Left lobe of liver (tissue), 2 donors: ENCODE measurements around the gene NLK. TPM values are rescaled to one million over a fixed set of nuclear protein-coding genes. Genes with fewer than 3 reads are reported as not detected.
"Not testable (repeated sequence)": the region's sequence is repeated elsewhere in the genome, so short reads cannot be mapped to it uniquely, and the experiment has no call there.

Experiments used
- ATAC-seq: fragments of 200-7000 bp; cut with Tn5 transposase; one replicate; pipeline ENCODE4 v1.9.1; 2020; ENCODE audit warnings: mild to moderate bottlenecking, moderate library complexity
- DNase-seq: peaks from one replicate; pipeline ENCODE4 v3.0.0-alpha.2; 2020; ENCODE audit warnings: low spot score
- total RNA-seq: library from RNA; stranded (reverse); gene quantifications from one replicate; pipeline ENCODE4 v1.2.1, GENCODE V29; 2021
- donor health status: DM: no; HTN: no; CAD: no; lungs with moderate emphysema.
- donor health status: DM: no; HTN: yes; CAD: no.

NLK gene
- total RNA-seq, 1 donor from 2014 or later, result 7.5 TPM

- ATAC-seq (no peak), DNase-seq (no peak)
These were observed 145.5 kb downstream of the NLK start for GRCh38 chr17:28187931-28188330.

- ATAC-seq (no peak), DNase-seq (no peak)
These were observed 146.4 kb downstream of the NLK start for GRCh38 chr17:28188841-28189263.

GRCh38 chr17:28189667-28190066, 147.2 kb downstream of the NLK start:
- ATAC-seq (no peak), DNase-seq (no peak)

GRCh38 chr17:28191018-28191417, 148.5 kb downstream of the NLK start:
- DNase-seq, result no peak
- peak; percentile 58 for ATAC-seq

- ATAC-seq (peak; percentile 49), DNase-seq (no peak)
These were observed 150.8 kb downstream of the NLK start for GRCh38 chr17:28193241-28193640.

GRCh38 chr17:28194382-28194781, 151.9 kb downstream of the NLK start:
- no peak for ATAC-seq
- no peak for DNase-seq

- DNase-seq (no peak), ATAC-seq (peak; percentile 20)
These were observed 154.2 kb downstream of the NLK start for GRCh38 chr17:28196636-28197035.

GRCh38 chr17:28199115-28199514, 156.6 kb downstream of the NLK start:
- ATAC-seq (no peak), DNase-seq (no peak)

GRCh38 chr17:28199728-28200127, 157.3 kb downstream of the NLK start:
- DNase-seq (no peak), ATAC-seq (no peak)

GRCh38 chr17:28201315-28201714, 158.8 kb downstream of the NLK start:
- peak; percentile 34 for ATAC-seq
- no peak for DNase-seq

- DNase-seq, result no peak
- no peak for ATAC-seq
These were observed 161.8 kb downstream of the NLK start for GRCh38 chr17:28204244-28204643.

- ATAC-seq (no peak), DNase-seq (no peak)
These were observed 162.3 kb downstream of the NLK start for GRCh38 chr17:28204751-28205150.

GRCh38 chr17:28206292-28206691, 163.8 kb downstream of the NLK start:
- DNase-seq (no peak), ATAC-seq (no peak)

- DNase-seq (no peak), ATAC-seq (no peak)
These were observed 169.3 kb downstream of the NLK start for GRCh38 chr17:28211811-28212210.

- not testable (repeated sequence) for ATAC-seq, DNase-seq
These were observed 171.1 kb downstream of the NLK start for GRCh38 chr17:28213578-28213977.

- DNase-seq (no peak), ATAC-seq (no peak)
These were observed 173.6 kb downstream of the NLK start for GRCh38 chr17:28216052-28216451.

GRCh38 chr17:28216528-28216927, 174.1 kb downstream of the NLK start:
- ATAC-seq, result no peak
- no peak for DNase-seq

- DNase-seq, result no peak
- ATAC-seq, result no peak
These were observed 177.3 kb downstream of the NLK start for GRCh38 chr17:28219771-28220170.

GRCh38 chr17:28221751-28222414, 179.4 kb downstream of the NLK start:
- DNase-seq, result no peak
- ATAC-seq, result no peak

- DNase-seq, result no peak
These were observed 182.8 kb downstream of the NLK start for GRCh38 chr17:28225271-28225670.

GRCh38 chr17:28225867-28226266, 183.4 kb downstream of the NLK start:
- no peak for DNase-seq
- no peak for ATAC-seq

More at GRCh38 chr17:28225271-28225670, 182.8 kb downstream of the NLK start:
- no peak for ATAC-seq

- no peak for ATAC-seq
- DNase-seq, result no peak
These were observed 184.3 kb downstream of the NLK start for GRCh38 chr17:28226563-28227315.
